ENCODE results near the gene CYFIP2. TPM values are rescaled to one million over a fixed set of nuclear protein-coding genes. Genes with fewer than 3 reads are reported as not detected.

The CYFIP2 gene
- total and polyA plus RNA-seq, 10 of the 15 experiments (the other 5 are each of a cell fraction or from before 2014, with no cell fraction given): 43.4 to 173 (median 96.0) TPM

DNA sequence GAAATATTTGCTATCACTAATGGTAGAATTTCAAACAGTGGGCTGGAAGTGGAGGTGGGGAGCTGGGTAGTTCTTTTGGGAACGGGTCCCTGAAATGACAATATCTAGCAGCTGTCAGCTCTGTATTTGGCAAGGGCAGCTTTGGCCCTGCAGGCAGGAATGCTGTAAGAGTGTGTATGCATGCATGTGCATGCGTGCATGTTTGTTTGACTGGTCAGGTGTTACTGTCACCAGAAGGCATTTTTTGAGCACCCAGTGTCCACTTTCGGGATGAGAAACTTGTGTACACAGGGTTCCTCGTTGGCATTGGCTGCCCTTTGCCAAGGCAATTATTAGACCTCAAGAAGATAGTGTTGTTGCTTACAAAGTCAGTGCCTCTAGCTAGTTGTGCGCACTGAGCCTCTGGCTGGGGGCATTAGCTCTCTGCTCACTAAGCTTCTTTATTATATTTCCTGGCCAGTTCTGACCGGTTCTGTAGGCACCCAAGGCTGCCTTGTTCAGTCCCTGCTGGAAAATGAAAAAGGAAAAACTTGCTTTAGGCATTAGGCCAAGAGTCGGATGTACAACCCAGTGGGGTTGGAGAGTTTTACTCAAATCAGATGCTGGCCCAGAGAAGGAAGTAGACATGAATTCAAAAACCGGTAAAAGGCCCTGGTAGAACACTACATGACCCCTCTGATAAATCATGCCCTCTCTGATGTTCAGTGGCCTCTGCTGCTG lies 2.0 kb downstream of the CYFIP2 start:
- Histone ChIP-seq H2AFZ (ENCODE audit: control insufficient read depth, low read depth, low read length) (no peak overlapping the region), H3K9me3 (replicated peaks; ENCODE audit: control insufficient read depth, insufficient read depth, low read length) (no peaks in the 10 kb centered on the region), H3K4me1 (ENCODE audit: control insufficient read depth, insufficient read depth, low read length) (peaks cover 55% of the 10 kb centered on the region), H3K4me2 (ENCODE audit: control insufficient read depth, insufficient read depth) (peak overlapping the region; percentile 86), H3K4me3 (peak overlapping the region; percentile 91), H3K9ac (ENCODE audit: control insufficient read depth, insufficient read depth, low read length) (peak overlapping the region; percentile 1; the same call in 1 of the 2 replicates), H3K36me3 (ENCODE audit: control insufficient read depth in 2 of 2, insufficient read depth in 2 of 2, low read length in 1 of 2) (no peaks in the 10 kb centered on the region), H3K79me2 (ENCODE audit: control insufficient read depth, insufficient read depth, low read length) (peaks cover 64% of the 10 kb centered on the region), H4K20me1 (ENCODE audit: control insufficient read depth, insufficient read depth) (no peaks in the 10 kb centered on the region), H3K27me3 (replicated peaks in 1 of 2; ENCODE audit: control insufficient read depth in 2 of 2, insufficient read depth in 2 of 2, low read length in 1 of 2) (no peaks in the 10 kb centered on the region), H3K27ac (ENCODE audit: control insufficient read depth, insufficient read depth) (peak overlapping the region; percentile 83)
- POLR2A ChIA-PET: interaction anchor here (0.7 to 2.2 kb wide), 12 partner anchors 9 to 157 kb away, joined by 3 to 7 read pairs (median 6); partner anchors contain the start of gene MED7
- WGBS (ENCODE audit: insufficient coverage, insufficient replicate concordance, low lambda C conversion rate, missing lambda C conversion rate): 80% methylated on average over 8 of the region's 8 CpGs
- FAIRE-seq: no peak
- ATAC-seq: no peak
- in situ Hi-C loops (cut with MboI) (no loop called here), intact Hi-C loops (cut with micrococcal nuclease; ENCODE audit: unreplicated experiment) (loop anchor here (5.0 kb wide), 1 partner anchor 121 kb away; no protein-coding TSS in a partner anchor)
- RAD21 ChIA-PET (ENCODE audit: unreplicated experiment): interaction anchor here (0.9 to 8.3 kb wide), 15 partner anchors 8 to 125 kb away, joined by 3 to 99 read pairs (median 7); partner anchors contain the start of gene MED7
- no TSS peak for BruUV-seq (replicated peaks)
- CTCF ChIA-PET: interaction anchor here (0.8 to 4.2 kb wide), 15 partner anchors 9 to 126 kb away, joined by 3 to 44 read pairs (median 4); partner anchors contain the start of gene MED7
- DNase-seq (ENCODE audit: low read depth, low spot score): no peak
- TF ChIP-seq, protein P1, sequence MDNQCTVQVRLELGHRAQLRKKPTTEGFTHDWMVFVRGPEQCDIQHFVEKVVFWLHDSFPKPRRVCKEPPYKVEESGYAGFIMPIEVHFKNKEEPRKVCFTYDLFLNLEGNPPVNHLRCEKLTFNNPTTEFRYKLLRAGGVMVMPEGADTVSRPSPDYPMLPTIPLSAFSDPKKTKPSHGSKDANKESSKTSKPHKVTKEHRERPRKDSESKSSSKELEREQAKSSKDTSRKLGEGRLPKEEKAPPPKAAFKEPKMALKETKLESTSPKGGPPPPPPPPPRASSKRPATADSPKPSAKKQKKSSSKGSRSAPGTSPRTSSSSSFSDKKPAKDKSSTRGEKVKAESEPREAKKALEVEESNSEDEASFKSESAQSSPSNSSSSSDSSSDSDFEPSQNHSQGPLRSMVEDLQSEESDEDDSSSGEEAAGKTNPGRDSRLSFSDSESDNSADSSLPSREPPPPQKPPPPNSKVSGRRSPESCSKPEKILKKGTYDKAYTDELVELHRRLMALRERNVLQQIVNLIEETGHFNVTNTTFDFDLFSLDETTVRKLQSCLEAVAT (IDR thresholded peaks at IDR 0.05): 0 out of 2 replicates have a peak, but pooled peaks have one; percentile 7
- TF ChIP-seq NR2C2 (IDR thresholded peaks at IDR 0.05; ENCODE audit: borderline replicate concordance, control insufficient read depth, insufficient read length, low read depth) (no peak), POU2F2 (IDR thresholded peaks at IDR 0.05; ENCODE audit: borderline replicate concordance, low read depth, low read length) (peak; percentile 30; the same call in 1 of the 3 replicates), ZNF384 (IDR thresholded peaks at IDR 0.05; ENCODE audit: borderline replicate concordance, low read depth, low read length) (no peak)
- SMC1A ChIA-PET (ENCODE audit: uncharacterized antibody, unreplicated experiment): interaction anchor here (0.7 to 4.2 kb wide), 17 partner anchors 8 to 125 kb away, joined by 3 to 47 read pairs (median 6); partner anchors contain the start of gene MED7
